Keratinocyte (primary cell): ENCODE results near the gene RBMS3. TPM values are rescaled to one million over a fixed set of nuclear protein-coding genes. Genes with fewer than 3 reads are reported as not detected.

ENCODE experiments used
- DNase-seq: peaks from one replicate; pipeline ENCODE4 v3.0.0-alpha.2; 2011; ENCODE audit warnings: low read depth, missing footprints, low spot score
- FAIRE-seq: peaks from 2 replicates; lab custom pipeline; 2011; peaks lifted over from hg19 to GRCh38; lab: Jason Lieb, UNC
- H2AFZ ChIP-seq: 2 replicates; pipeline ENCODE4 v1.6.0; 2012; ENCODE audit warnings: low read length, control low read depth, inconsistent platforms; ENCODE audit not compliant: control insufficient read depth
- H3K27ac ChIP-seq: 2 replicates; pipeline ENCODE4 v1.5.1; 2011; ENCODE audit warnings: low read length; ENCODE audit not compliant: control insufficient read depth, insufficient read depth
- H3K27me3 ChIP-seq: 3 replicates; pipeline ENCODE4 v1.6.0; 2011; ENCODE audit warnings: low read length; ENCODE audit not compliant: control insufficient read depth, insufficient read depth; ENCODE audit errors: extremely low read depth
- H3K36me3 ChIP-seq, 2 experiments: 2 replicates in 1 of 2; 3 replicates in 1 of 2; pipeline ENCODE4 v1.5.1; 2011; ENCODE audit warnings: low read length in 2 of 2, mild to moderate bottlenecking in 1 of 2; ENCODE audit not compliant: control insufficient read depth in 2 of 2, insufficient read depth in 2 of 2; ENCODE audit errors: extremely low read depth in 1 of 2
- H3K4me1 ChIP-seq: 3 replicates; pipeline ENCODE4 v1.5.1; 2011; ENCODE audit warnings: low read length; ENCODE audit not compliant: control insufficient read depth, insufficient read depth; ENCODE audit errors: extremely low read depth
- H3K4me2 ChIP-seq: 3 replicates; pipeline ENCODE4 v1.6.0; 2011; ENCODE audit warnings: low read depth, low read length; ENCODE audit not compliant: control insufficient read depth, insufficient read depth; ENCODE audit errors: extremely low read depth
- H3K4me3 ChIP-seq, 3 experiments: fragments of 200-600 bp in 1 of 3; sonication (generic) in 1 of 3; 2 replicates in 2 of 3; 3 replicates in 1 of 3; pipeline ENCODE4 v1.5.1; 2011 to 2016; ENCODE audit warnings: low read length in 3 of 3, mild to moderate bottlenecking in 3 of 3, control low read depth in 2 of 3, inconsistent platforms in 1 of 3, low read depth in 1 of 3, mixed read lengths in 1 of 3, mixed run types in 1 of 3, moderate library complexity in 1 of 3; ENCODE audit not compliant: control insufficient read depth in 2 of 3, insufficient read depth in 2 of 3; ENCODE audit errors: extremely low read depth in 1 of 3
- H3K79me2 ChIP-seq: 2 replicates; pipeline ENCODE4 v1.6.0; 2012; ENCODE audit warnings: low read length; ENCODE audit not compliant: control insufficient read depth, insufficient read depth
- H3K9ac ChIP-seq: 3 replicates; pipeline ENCODE4 v1.6.0; 2011; ENCODE audit warnings: low read length; ENCODE audit not compliant: control insufficient read depth, insufficient read depth; ENCODE audit errors: extremely low read depth
- H3K9me1 ChIP-seq: 3 replicates; pipeline ENCODE4 v1.6.0; 2011; ENCODE audit warnings: low read length; ENCODE audit not compliant: control insufficient read depth, insufficient read depth; ENCODE audit errors: extremely low read depth
- H3K9me3 ChIP-seq: 2 replicates; pipeline ENCODE4 v1.5.1; 2012; ENCODE audit warnings: low read depth, low read length; ENCODE audit not compliant: control insufficient read depth
- H4K20me1 ChIP-seq: 3 replicates; pipeline ENCODE4 v1.6.0; 2011; ENCODE audit warnings: low read length; ENCODE audit not compliant: control insufficient read depth, insufficient read depth; ENCODE audit errors: extremely low read depth
- CTCF ChIP-seq, 3 experiments: IDR thresholded peaks in 1 of 3; conservative IDR thresholded peaks in 1 of 3; optimal IDR thresholded peaks in 1 of 3; 2 replicates in 2 of 3; 3 replicates in 1 of 3; pipeline versions ENCODE3 to v1.5.1; 2011; ENCODE audit warnings: low read length in 3 of 3, mild to moderate bottlenecking in 3 of 3, moderate library complexity in 2 of 3, control low read depth in 1 of 3, inconsistent platforms in 1 of 3; ENCODE audit not compliant: insufficient read depth in 2 of 3; ENCODE audit errors: extremely low read depth in 1 of 3
- EZH2 ChIP-seq: IDR thresholded peaks from one replicate; pipeline ENCODE4 v1.6.1; 2012; ENCODE audit warnings: inconsistent platforms, mild to moderate bottlenecking, low read length, moderate library complexity
- dilution Hi-C: fragments of 300-500 bp; cut with MboI; formaldehyde crosslinking; loops from one replicate; pipeline ENCODE4 v1.7.0; 2020; ENCODE audit warnings: low sequenced_read_pairs; ENCODE audit not compliant: extremely low pct_ligation_motif_present
- polyA plus RNA-seq, 5 experiments: library from polyadenylated mRNA; depleted of rRNA in 3 of 5; stranded (reverse) in 3 of 5; stranded (forward) in 1 of 5; unstranded in 1 of 5; fragments of >200 nt; gene quantifications; 1 replicate in 1 of 5; 2 replicates in 3 of 5; 3 replicates in 1 of 5; pipeline versions ENCODE4 v1.2.1 to v1.2.3, GENCODE V29; 2011 to 2012; ENCODE audit warnings: missing spikeins in 2 of 5, low read depth in 1 of 5, low replicate concordance in 1 of 5

RBMS3 gene
- polyA plus RNA-seq, 1 donor (not counting 4 experiments of a cell fraction or from before 2014, with no cell fraction given): 2.3 TPM

DNA sequence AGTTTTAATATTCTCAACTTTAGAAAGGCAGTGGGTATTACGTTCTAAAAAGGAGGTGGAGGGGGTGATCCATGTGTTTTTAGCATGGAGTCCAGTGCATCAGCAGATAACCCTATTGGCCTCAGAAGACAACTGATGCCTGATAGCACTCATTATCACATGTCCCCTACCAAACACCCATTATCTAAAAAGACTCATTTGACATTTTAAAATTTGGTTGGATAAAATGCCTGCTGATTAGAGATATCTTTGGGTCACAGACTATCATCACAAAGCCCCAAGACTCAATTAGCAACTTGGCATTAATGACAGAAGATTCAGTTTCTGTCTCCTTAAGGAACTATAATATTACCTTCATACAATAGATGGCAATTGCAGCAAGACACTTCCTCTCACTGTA, 589.3 kb downstream of the RBMS3 start:
- no peak for FAIRE-seq

GRCh38 chr3:29871087-29871486, 590.2 kb downstream of the RBMS3 start:
- Histone ChIP-seq H3K4me3 (no peak overlapping the region), H3K4me1 (no peaks in the 10 kb centered on the region), H3K27me3 (no peaks in the 10 kb centered on the region), H2AFZ (no peak overlapping the region), H4K20me1 (no peaks in the 10 kb centered on the region), H3K9me1 (no peaks in the 10 kb centered on the region), H3K27ac (no peak overlapping the region), H3K9me3 (no peaks in the 10 kb centered on the region), H3K36me3 (no peaks in the 10 kb centered on the region), H3K4me2 (no peak overlapping the region), H3K9ac (no peak overlapping the region), H3K79me2 (no peaks in the 10 kb centered on the region)
- FAIRE-seq (no peak), DNase-seq (no peak)
- no peak for TF ChIP-seq CTCF (optimal IDR thresholded peaks at IDR 0.05 in 1 of 3, IDR thresholded peaks at IDR 0.05 in 1 of 3, conservative IDR thresholded peaks at IDR 0.05 in 1 of 3; ENCODE audit: extremely low read depth in 1 of 3, insufficient read depth in 2 of 3, low read length in 3 of 3)
- no peak for TF ChIP-seq EZH2
- dilution Hi-C loops: no loop called here

More for the DNA sequence above, 589.3 kb downstream of the RBMS3 start:
- Histone ChIP-seq H3K4me1 (no peaks in the 10 kb centered on the region), H3K27me3 (no peaks in the 10 kb centered on the region), H3K79me2 (no peaks in the 10 kb centered on the region), H3K4me3 (no peak overlapping the region), H3K9ac (no peak overlapping the region), H3K9me1 (no peaks in the 10 kb centered on the region), H4K20me1 (no peaks in the 10 kb centered on the region), H3K4me2 (no peak overlapping the region), H3K36me3 (no peaks in the 10 kb centered on the region), H3K9me3 (no peaks in the 10 kb centered on the region), H3K27ac (no peak overlapping the region), H2AFZ (no peak overlapping the region)
- no peak for TF ChIP-seq EZH2
- TF ChIP-seq CTCF (optimal IDR thresholded peaks at IDR 0.05 in 1 of 3, IDR thresholded peaks at IDR 0.05 in 1 of 3, conservative IDR thresholded peaks at IDR 0.05 in 1 of 3; ENCODE audit: extremely low read depth in 1 of 3, insufficient read depth in 2 of 3, low read length in 3 of 3): no peak
- no peak for DNase-seq
- dilution Hi-C loops: no loop called here
